Stimulated activated CD8-positive, alpha-beta memory T cell treated with anti-CD3 and anti-CD28 coated beads, Interleukin-7, amount 100 ng/mL, for 24 hours (primary cell): ENCODE data around the gene RNF215.

ENCODE experiments used
- DNase-seq: peaks from one replicate; pipeline ENCODE4 v3.0.0-alpha.2; 2020; ENCODE audit warnings: low read depth

RNF215 gene

GRCh38 chr22:30386960-30387827 is at the start of gene RNF215:
Gene RNF215 (minus strand): TSS chr22:30387411. CDS start chr22:30387313, 98 bp downstream.
- DNase-seq: peak; percentile 41

- DNase-seq: no peak
These were observed 49.0 kb upstream of the RNF215 start for GRCh38 chr22:30436196-30436595.

- peak; percentile 50 for DNase-seq
These were observed 48.5 kb upstream of the RNF215 start for GRCh38 chr22:30435674-30436126.

- DNase-seq: no peak
These were observed 47.6 kb upstream of the RNF215 start for GRCh38 chr22:30434843-30435242.

- no peak for DNase-seq
These were observed 46.6 kb upstream of the RNF215 start for GRCh38 chr22:30433773-30434172.

- no peak for DNase-seq
These were observed 46.0 kb upstream of the RNF215 start for GRCh38 chr22:30433227-30433626.

GRCh38 chr22:30432520-30432919 is 45.3 kb upstream of the RNF215 start:
- no peak for DNase-seq

- DNase-seq: no peak
These were observed 44.9 kb upstream of the RNF215 start for GRCh38 chr22:30432096-30432495.

- DNase-seq: no peak
These were observed 43.7 kb upstream of the RNF215 start for GRCh38 chr22:30430933-30431332.

- no peak for DNase-seq
These were observed 42.7 kb upstream of the RNF215 start for GRCh38 chr22:30429887-30430286.

- no peak for DNase-seq
These were observed 40.7 kb upstream of the RNF215 start for GRCh38 chr22:30427871-30428270.

- DNase-seq: peak; percentile 78
These were observed 39.5 kb upstream of the RNF215 start for GRCh38 chr22:30426388-30427353.

GRCh38 chr22:30425616-30426387 is 38.6 kb upstream of the RNF215 start, which contains the start of gene MTFP1:
Gene MTFP1 (plus strand): TSS chr22:30425768. CDS start chr22:30425880, 112 bp downstream.
- no peak for DNase-seq

GRCh38 chr22:30425327-30425615 is 38.1 kb upstream of the RNF215 start:
- DNase-seq: no peak

- no peak for DNase-seq
These were observed 37.5 kb upstream of the RNF215 start for GRCh38 chr22:30424534-30425326.

GRCh38 chr22:30423959-30424533 is 36.8 kb upstream of the RNF215 start:
- DNase-seq: peak; percentile 94

- peak; percentile 29 for DNase-seq
These were observed 36.2 kb upstream of the RNF215 start for GRCh38 chr22:30423301-30423958.

- DNase-seq: no peak
These were observed 35.5 kb upstream of the RNF215 start for GRCh38 chr22:30422481-30423300.
